HG03571 (cell line): ENCODE results near the gene LRFN3.
"Not testable (repeated sequence)": the region's sequence is repeated elsewhere in the genome, so short reads cannot be mapped to it uniquely, and the experiment has no call there.

Experiments used
- ATAC-seq: cut with Tn5 transposase; IDR thresholded peaks from one replicate; pipeline ENCODE4 v1.9.1; 2021; ENCODE audit not compliant: unreplicated experiment

LRFN3 gene

DNA sequence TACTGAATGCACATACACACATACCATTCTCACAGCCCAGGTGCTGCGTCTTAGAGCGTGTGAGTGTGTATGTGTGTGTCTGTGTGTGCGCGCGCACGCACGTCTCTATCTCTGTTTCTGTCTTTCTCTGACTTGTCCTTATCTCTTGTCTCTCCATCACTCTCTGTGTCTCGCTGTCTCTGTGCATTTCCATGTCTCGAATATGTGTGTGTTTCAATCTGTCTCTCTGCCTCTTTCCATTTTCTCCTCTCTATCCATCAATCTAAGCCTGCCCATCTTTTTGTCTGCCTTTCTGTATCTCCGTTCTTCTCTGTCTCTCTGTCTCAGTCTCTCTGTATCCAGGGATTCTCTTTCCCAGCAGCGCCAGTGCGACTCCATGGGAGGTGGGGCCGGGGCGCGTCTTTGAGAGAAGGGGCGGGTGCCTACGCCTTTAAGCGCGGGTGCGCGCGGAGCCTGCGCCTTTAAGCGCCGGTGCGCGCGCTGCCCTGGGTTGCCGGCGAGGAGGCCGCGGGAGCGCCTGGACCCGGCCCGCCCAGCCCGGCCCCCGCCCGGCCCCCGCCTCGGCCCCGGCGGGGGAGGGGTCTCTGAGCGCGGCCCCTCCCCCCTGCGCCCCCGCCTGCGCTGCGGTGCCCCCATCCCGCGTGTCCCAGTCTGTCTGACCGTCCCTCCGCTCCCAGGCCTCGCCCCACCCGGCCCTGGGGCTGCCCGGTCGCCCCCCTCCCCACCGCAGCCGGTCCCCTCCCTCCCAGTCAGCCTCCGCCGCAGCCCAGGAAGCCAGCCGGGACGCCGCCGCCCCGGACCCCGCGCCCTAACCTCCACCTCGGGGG is at the start of gene LRFN3:
Gene LRFN3 (plus strand): TSS at position 464 of the 827 bp plus-strand sequence. CDS start 3,052 bp downstream, outside the sequence.
- no peak for ATAC-seq

DNA sequence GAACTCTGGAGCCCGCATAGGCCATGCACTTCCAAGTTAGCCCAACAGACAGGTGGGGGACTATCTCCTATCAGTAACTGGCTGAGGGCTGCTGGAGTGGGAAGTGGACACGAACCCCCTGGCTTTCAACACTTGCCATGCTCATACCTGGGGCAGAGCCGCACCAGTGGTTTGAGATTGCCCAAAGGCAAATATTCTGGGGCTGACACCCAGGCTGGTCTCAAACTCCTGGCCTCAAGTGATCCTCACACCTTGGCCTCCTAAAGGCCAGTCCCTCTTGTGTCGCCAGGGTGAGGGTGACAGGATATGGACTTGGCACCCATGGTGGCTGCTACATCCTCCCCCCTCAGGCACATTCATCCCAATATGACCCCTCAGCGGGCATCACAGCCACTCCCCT is 49.0 kb upstream of the LRFN3 start:
- no peak for ATAC-seq

- no peak for ATAC-seq
Measured at GRCh38 chr19:35888398-35888797, 47.8 kb upstream of the LRFN3 start.

DNA sequence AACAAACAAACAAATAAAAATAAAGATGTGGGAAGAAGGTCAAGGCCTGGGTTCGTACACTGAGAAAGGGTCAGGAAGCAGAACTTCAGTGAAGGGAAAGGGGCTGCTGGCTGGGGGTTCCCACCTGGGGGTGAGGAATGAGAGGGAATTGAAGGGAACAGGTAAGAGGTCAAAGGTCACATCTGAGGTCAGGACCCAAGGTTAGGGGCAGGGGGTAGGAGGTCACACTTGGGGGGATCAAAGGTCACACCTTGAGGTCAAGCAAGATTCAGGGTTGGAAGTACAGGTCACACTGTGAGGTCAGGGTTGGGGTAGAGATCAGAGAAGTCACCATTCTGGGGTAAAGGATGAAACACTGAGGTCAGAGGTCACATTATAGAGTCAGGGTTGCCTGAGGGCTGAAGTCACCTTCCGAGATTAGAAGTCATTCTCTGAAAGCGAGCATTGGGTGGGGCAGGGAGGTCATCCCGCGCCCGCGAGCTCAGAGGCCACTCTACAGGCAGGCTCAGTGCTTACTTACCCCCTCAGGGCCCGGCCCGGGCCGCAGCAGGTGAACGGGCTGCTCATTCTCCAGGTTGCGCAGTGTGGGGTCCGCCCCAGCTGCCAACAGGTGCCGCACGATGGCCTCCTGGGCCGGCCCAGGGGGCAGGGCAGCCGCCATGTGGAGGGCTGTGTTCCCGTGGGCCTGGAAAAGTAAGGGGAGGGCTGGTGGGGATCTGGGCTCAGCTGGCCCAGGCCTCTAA is 46.6 kb upstream of the LRFN3 start:
- ATAC-seq = no peak

GRCh38 chr19:35890113-35890650 is 46.0 kb upstream of the LRFN3 start:
- ATAC-seq = no peak

- not testable (repeated sequence) for ATAC-seq
Measured at GRCh38 chr19:35891819-35892218, 44.4 kb upstream of the LRFN3 start.

DNA sequence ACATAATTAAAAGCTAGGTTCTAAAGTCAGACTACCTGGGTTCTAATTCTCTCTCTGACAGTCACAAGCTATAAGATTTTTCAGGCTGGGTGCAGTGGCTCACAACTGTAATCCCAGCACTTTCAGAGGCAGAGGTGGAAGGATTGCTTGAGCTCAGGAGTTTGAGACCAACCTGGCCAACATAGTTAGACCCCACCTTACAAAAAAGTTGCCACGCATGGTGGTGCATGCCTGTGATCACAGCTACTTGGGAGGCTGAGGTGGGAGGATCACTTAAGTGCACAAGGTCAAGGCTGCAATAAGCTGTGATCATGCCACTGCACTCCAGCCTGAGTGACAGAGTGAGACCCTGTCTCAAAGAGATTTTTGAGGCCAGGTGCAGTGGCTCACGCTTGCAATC is 41.8 kb upstream of the LRFN3 start:
- ATAC-seq = no peak

GRCh38 chr19:35895911-35896642 is 40.1 kb upstream of the LRFN3 start:
- ATAC-seq = no peak

DNA sequence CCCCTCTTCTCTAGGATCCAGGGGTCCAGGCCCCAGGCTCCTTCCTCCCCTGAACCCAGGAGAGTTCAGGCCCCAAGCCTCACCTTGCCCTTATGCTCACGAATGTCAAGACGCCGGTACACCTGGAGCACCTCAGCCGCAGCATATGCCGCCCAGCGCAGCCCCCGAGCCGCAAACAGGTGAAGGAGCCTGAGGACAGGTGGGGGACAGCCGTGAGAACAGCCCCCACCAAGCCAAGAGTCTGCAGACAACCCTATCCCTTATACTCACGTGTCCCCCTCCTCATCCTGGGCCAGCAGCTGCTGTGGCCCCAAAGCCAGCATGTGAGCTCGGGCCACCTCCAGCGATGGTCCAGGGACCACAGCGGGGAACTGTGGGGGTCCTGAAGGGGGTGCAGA is 39.5 kb upstream of the LRFN3 start:
- ATAC-seq = no peak

- ATAC-seq = no peak
Measured at GRCh38 chr19:35897706-35898451, 38.3 kb upstream of the LRFN3 start.

GRCh38 chr19:35898499-35898809 is 37.7 kb upstream of the LRFN3 start:
- ATAC-seq = no peak

DNA sequence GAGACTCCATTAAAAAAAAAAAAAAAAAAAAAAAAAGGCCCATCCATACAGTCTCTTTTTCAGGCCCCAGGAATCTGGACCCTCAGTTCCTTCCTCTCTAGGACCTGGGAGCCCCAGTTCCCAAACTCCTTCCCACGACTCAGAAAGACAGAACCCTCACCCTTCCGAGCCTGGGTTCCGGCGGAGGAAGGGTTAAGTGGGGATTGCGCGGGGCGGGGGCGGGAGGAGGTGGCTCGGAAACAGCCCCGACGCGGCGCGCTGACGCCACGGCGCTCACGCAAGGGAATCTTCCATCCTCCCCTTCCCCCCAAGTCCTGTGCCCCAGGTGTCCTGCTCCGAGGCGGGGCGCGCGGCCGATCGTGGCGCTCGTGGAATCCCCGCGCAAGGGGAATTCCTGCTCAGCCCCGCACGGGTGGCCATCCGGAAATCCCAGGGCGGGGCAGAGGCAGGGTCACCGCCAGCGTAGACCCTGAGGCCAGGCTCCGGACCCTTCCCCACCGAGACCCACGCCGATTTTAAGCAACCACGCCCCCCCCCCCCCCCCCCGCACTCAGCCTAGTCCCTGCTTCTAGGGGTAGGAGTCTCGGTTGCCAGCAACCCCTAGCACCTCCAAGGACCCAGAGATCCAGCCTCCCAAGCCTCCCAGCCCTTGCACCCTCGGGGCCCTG is 36.5 kb upstream of the LRFN3 start:
- no peak for ATAC-seq

DNA sequence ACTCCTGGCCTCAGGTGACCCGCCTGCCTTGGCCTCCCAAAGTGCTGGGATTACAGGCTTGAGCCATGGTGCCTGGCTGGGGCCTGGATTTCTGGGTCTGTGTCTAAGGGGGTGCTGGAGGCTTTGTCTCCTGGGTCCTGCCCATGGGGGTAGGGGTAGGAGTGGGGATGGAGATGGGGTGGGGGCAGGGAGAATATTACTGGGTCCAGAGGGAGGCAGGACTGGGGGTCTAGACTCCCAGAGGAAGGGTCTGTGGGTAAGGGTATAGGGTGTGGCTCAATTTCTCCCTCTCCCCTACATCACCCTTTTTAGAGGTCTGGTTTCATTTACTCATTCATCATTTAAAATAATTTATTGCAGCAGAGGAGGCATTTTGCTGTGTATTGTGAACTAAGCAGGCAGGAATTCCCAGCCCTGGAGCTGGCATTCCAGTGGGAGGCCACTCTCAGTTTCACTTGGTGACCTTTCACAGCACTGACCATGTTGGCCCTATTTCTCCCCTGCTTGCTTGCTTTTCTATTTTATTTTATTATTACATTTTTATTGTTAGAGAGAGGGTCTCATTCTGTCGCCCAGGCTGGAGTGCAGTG is 35.0 kb upstream of the LRFN3 start:
- no peak for ATAC-seq

DNA sequence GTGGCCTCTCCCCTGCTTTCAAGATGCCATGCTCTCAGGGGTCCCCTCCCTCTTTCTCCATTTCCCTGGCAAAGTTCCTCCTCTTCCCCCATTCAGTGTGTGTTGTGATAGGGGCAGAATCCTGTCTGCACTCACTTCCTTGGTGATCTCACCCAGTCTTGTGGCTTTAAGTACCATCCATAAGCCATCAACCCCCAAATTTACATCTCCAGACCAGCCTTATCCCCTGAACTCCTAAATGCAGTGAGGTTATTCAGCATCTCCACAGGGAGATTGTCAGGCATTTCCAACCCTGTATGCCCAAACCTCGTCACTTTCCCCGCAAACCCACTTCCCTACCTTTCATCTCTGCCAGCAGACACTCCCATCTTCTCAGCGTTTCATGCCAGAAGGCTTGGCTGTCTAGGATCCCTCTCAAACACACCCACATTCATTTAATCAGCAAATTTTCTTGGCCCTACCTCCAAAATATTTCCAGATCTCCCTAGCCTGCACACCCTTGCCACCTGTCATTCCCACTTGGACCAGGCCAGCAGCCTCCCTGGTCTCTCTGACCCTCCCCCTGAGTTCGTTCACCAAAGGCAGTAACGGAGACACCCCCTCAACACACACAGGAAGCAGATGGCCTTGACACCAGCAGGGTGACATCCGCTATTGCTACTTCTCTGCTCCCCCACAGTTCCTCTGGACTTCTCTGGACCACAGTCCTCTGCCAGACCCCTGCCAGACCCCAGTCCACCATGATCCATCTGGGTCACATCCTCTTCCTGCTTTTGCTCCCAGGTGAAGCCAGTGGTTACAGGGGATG is 34.1 kb upstream of the LRFN3 start, which contains the start of gene HCST:
Gene HCST (plus strand): TSS at position 676 of the 808 bp plus-strand sequence. CDS start 65 bp downstream, at position 741.
- no peak for ATAC-seq

GRCh38 chr19:35902870-35903475 is 33.2 kb upstream of the LRFN3 start:
- no peak for ATAC-seq

DNA sequence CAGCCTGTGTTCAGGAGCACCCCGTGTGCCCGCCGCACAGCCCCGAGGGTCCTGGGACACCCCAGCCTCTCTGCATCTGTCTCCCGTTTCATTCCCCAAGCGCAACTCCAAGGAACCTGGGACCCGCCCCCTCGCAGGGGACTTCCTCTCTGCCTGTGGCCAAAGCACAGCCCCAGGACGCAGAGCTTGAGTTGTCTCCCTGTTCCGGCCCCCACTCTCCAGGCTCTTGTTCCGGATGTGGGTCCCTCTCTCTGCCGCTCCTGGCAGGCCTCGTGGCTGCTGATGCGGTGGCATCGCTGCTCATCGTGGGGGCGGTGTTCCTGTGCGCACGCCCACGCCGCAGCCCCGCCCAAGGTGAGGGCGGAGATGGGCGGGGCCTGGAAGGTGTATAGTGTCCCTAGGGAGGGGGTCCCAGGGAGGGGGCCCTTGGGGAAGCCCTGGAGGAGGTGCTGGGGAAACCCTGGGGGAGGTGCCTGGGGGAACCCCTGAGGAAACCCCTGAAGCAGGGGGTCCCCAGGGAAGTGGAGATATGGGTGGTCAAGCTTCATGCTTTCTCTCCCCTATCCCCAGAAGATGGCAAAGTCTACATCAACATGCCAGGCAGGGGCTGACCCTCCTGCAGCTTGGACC is 32.5 kb upstream of the LRFN3 start:
- peak; percentile 41 for ATAC-seq

DNA sequence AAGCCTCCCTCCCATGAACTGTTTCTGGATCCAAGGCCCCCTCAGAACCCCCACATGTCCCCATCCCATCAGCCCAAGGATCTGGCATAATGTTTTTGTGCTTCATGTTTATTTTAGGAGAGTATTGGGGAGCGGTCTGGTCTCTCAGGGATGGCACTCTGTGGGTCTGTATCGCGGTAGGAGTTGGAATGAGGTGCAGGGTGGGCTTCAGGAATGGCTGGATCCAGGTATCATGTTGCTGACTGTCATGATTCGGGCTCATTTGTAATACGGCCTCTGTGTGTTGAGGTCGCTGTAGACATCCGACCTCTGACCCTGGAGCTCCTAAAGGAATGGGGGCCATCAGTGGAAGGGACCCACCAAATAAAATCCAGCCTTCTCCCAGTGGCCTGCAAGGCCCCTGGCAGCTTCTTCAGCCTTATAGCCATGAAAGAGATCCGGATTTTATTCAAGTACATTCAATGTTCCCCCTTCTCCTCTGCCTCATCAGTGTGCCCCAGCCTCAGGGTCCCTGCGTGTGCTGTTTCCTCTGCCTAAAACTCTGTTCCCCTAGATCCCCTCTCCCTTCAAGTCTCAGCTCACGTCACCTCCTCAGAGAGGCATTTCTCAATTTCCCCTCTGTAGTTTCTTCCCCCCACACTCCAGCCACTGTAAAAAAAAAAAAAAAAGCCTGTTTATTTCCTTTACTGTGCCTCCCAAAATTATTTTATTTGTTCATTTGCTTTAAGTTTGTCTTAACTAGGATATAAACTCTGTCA is 31.7 kb upstream of the LRFN3 start:
- no peak for ATAC-seq
